Occipital lobe (tissue), 2 donors: Measurements from ENCODE around the gene MOB3A. TPM values are rescaled to one million over a fixed set of nuclear protein-coding genes. Genes with fewer than 3 reads are reported as not detected.
"Not testable (repeated sequence)": the region's sequence is repeated elsewhere in the genome, so short reads cannot be mapped to it uniquely, and the experiment has no call there.

Source experiments
- DNase-seq: peaks from one replicate; lab custom pipeline; 2025; lab: John Stamatoyannopoulos, UW
- total RNA-seq: library from RNA; depleted of rRNA; stranded (reverse); fragments of >200 nt; gene quantifications from one replicate; pipeline ENCODE4 v1.2.3, GENCODE V29; 2014

MOB3A gene
- total RNA-seq, 1 donor from 2014 or later: 14.2 TPM

- no peak for DNase-seq
Measured at GRCh38 chr19:2108251-2109016, 12.3 kb upstream of the MOB3A start.

DNA sequence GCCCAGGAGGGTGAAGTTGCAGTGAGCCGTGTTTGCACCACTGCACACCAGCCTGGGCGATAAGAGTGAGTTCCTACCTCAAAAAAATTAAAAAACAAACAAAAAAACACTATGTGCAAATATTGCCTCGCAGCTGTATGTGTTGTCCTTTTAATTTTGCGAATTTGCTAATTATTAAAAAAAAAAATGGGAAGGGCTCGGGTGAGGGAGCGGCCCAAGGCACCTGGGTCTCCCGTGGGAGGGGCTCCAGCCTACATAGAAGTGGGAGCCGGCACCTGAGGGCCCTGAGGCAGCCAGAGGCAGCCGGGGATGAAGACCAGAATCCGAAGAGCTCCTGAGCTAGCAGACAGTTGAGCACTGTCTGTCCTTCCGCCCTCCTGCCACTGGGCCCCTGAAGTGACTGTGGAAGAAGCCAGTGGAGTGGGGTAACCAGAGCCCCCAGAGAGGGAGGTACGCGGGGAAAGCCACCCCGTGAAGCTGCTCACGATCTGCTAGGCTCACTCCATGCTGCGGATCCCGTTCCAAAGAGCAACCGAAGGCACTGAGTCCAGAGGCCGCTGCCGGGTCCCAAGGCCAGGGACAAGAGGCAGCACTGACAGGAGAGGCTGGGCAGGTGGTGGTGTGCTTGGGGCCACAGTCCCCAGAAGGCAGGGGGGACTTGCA, 7.0 kb upstream of the MOB3A start:
- DNase-seq: no peak

GRCh38 chr19:2101417-2102335, 5.5 kb upstream of the MOB3A start:
- DNase-seq: no peak

DNA sequence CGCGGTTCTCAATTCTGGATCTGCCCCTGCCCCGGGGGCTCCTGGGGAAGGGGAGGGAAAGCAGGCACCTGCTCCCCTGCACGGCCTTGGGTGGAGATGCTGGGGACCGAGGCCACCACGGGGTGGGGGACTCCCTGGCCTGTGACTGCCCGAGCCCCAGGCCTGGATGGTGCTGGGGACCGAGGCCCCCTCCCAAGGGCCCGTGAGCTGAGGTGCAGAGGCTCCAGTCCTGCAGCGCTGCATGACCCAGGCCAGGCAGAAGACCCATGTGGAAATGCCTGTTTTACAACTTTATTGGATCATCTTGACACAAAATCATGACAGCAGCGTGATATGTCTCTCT, 4.6 kb upstream of the MOB3A start:
- DNase-seq: no peak

DNA sequence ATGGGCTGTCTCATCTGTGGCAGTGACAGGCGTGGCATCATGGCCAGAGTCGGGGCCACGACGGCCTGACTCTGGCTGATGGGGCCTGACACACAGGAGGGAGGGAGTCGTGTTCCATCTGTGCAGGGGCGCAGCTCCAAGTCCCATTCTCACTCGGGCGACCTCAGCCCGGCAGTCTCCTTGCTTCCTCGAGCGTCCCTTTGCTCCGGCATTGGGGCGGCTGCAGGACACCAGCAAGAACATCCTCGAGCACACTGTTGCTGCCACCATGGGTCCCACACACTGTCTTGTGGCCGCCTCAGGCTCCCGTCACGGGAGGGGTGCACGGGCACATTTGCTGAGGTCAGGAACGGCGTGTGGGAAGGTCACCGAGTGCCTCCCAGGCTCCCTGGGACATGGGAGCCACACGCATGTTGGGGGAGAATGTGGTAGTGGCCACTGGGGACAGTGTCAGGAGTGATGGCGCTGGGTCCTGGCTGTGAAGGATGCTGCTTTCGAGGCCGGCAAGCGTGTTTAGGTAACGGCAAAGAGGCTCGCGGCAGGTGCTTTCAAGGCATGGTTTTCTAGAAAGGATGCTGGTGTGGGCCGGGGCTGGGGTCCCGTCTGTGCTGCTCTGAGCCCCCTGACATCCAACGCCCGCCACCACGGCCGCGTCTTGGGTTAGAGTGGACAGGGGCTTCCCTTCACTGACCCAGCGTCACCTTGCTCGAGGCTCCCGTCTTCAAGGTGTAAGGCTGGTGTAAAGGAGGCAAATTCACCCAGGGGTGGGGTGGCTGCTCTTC, 4.0 kb upstream of the MOB3A start:
- DNase-seq: no peak

DNA sequence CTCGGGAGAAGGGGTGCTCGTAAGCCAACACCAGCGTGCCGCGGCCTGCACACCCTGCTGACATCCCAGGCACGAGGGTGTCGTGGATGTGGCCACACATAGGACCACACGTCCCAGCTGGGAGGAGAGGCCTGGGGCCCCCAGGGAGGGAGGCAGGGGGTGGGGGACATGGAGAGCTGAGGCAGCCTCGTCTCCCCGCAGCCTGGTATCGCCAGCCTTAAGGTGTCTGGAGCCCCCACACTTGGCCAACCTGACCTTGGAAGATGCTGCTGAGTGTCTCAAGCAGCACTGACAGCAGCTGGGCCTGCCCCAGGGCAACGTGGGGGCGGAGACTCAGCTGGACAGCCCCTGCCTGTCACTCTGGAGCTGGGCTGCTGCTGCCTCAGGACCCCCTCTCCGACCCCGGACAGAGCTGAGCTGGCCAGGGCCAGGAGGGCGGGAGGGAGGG, 3.0 kb upstream of the MOB3A start:
- DNase-seq: no peak

DNA sequence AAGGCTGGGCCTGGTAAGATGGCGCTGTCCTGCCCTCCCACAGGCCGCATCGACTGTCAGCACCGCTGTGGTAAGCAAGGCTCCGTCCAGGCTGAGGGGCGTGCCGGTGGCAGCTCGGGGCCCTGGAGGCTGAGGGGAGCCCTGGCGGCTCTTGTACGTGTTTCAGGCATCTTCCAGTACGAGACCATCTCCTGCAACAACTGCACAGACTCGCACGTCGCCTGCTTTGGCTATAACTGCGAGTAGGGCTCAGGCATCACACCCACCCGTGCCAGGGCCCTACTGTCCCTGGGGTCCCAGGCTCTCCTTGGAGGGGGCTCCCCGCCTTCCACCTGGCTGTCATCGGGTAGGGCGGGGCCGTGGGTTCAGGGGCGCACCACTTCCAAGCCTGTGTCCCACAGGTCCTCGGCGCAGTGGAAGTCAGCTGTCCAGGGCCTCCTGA, 1.8 kb upstream of the MOB3A start:
- DNase-seq: no peak

DNA sequence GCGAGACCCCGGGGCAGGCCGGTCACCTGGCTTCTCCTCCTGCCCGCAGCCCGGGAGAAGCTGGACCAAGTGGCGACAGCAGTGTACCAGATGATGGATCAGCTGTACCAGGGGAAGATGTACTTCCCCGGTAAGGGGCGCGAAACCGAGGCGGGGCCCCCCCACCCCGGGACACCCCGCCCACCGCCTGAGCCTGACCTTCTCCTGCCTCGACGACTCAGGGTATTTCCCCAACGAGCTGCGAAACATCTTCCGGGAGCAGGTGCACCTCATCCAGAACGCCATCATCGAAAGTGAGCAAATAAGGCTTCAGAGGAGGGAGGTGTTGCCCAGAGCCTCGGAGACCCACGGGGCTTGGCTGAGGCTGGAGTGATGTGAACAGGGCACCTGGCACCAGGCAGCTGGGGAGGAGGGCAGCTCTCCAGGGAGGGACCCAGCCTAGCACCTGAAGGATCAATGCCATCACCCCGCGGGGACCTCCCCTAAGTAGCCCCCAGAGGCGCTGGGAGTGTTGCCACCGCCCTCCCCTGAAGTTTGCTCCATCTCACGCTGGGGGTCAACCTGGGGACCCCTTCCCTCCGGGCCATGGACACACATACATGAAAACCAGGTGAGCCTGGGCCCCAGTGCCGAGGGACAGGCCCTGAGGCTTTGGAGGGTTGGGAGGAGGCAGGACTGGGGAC, 1.2 kb upstream of the MOB3A start:
- DNase-seq: no peak

- peak; percentile 100 for DNase-seq
Measured at GRCh38 chr19:2096480-2097202, 515 bp upstream of the MOB3A start, which contains the start of gene IZUMO4. TSS of gene IZUMO4 (plus strand) at chr19:2096915. CDS start at chr19:2096946, 31 bp downstream.

DNA sequence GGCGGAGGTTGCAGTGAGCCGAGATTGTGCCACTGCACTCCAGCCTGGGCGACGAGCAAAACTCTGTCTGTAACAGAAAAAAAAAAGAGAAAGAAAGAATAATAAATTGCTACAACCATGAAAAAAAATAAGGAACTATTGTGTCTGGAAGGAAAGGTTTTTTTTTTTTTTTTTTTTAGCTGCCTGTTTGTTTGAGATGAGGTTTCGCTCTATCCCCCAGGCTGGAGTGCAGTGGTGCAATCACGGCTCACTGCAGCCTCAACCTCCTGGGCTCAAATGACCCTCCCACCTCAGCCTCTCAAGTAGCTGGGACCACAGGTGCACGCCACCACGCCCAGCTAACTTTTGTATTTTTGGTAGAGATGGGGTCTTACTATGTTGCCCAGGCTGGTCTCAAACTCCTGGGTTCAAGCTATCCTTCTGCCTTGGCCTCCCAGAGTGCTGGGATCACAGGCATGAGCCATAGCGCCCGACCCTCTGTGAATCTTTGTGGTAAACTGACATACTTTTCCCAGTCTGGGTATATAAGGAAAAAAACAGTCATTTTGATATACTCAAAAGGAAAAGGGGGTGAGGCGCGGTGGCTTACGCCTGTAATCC, 4.1 kb downstream of the MOB3A start:
- DNase-seq: not testable (repeated sequence)

- DNase-seq: no peak
Measured at GRCh38 chr19:2089727-2090053, 6.4 kb downstream of the MOB3A start.

GRCh38 chr19:2089001-2089711, 7.0 kb downstream of the MOB3A start:
- no peak for DNase-seq

- no peak for DNase-seq
Measured at GRCh38 chr19:2087621-2088100, 8.5 kb downstream of the MOB3A start.

DNA sequence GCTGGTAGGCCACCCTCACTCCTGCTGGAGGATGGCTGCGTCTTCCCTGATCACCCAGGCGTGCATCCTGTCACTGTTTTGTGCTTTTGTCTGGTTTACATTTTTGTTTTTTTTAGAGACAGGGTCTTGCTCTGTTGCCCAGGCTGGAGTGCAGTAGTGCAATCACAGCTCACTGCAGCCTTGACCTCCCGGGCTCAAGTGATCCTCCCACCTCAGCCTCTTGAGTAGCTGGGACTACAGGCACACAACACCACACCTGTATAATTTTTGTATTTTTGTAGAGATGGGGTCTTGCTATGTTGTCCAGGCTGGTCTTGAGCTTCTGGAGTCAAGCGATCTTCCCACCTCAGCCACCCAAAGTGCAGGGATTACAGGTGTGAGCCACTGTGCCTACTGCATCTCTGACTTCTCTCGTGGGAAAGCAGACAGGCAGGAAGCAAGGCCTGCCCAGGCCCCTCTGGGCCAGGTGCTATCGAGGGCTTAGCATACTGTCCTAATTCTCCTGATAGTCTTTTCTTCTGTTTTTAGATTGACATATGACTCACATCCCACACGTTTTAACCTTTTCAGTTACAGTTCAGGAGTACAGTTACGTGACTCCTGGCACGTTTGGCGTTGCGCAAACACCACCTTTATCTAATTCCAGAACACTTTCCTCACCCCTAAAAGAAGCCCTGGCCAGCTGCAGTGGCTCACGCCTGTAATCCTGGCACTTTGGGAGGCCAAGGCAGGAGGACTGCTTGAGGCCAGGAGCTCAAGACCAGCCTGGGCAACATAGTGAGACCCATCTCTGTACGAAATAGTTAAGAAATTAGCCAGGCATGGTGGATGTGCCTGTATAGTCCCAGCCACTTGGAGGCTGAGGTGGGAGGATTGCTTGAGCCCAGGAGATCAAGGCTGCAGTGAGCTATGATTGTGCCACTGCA, 9.2 kb downstream of the MOB3A start:
- not testable (repeated sequence) for DNase-seq

GRCh38 chr19:2084993-2085720, 11.0 kb downstream of the MOB3A start:
- DNase-seq: peak; percentile 38

DNA sequence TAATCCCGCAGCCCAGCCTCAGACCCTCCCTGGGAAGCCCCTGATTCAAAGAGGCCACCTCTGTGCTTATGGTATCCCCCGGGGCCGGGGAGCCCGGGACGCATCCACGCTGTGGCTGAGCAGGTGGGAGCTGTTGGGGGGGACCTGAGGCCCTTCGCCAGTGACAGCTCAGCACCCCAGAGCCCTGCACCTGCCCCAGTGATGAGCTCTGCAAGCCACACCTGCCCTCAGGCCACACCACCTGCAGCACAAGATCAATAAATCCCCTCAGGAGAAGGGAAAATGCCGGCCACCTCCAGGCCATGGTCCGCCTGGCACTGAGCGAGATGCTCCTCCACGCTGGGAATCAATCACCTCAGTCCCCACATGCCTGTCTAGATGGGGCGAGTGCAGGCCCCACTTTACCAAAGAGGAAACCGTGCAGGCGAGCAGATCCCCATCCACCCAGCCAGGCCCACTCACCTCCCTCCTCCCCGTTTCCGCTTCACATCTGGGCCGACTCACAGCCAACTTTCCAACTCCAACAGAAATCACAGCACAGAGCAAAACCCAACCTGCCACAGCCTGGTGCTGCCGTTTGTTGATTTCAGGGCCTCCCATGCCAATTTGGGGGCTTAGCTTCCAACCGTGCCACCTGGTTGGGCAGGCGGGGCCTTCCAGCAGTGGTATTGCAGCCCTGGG, 12.8 kb downstream of the MOB3A start:
- DNase-seq: no peak
